ENCODE measurements around the gene GPR153.

DNA sequence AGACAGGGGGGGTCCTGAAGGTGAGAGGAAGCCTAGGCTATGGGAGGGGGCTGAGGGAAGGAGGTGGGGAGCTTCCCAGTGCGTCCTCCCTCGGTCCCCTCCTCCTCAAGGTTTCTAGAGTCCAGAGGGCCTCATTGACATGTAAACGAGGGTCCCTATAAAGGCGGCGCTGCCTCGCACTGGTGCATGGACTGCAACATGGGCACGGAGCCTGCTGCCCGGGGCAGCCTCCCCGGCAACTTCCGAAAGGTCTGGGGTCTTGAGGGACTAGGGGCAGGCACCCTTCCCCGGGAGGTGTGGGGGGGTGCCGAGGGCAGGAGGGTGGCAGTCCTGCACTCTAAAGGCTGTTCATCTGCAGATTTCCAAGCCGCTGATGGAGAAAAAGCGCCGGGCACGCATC, 16.9 kb downstream of the GPR153 start, which contains the start of gene HES3:
- TF ChIP-seq, protein P1, sequence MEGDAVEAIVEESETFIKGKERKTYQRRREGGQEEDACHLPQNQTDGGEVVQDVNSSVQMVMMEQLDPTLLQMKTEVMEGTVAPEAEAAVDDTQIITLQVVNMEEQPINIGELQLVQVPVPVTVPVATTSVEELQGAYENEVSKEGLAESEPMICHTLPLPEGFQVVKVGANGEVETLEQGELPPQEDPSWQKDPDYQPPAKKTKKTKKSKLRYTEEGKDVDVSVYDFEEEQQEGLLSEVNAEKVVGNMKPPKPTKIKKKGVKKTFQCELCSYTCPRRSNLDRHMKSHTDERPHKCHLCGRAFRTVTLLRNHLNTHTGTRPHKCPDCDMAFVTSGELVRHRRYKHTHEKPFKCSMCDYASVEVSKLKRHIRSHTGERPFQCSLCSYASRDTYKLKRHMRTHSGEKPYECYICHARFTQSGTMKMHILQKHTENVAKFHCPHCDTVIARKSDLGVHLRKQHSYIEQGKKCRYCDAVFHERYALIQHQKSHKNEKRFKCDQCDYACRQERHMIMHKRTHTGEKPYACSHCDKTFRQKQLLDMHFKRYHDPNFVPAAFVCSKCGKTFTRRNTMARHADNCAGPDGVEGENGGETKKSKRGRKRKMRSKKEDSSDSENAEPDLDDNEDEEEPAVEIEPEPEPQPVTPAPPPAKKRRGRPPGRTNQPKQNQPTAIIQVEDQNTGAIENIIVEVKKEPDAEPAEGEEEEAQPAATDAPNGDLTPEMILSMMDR (IDR thresholded peaks at IDR 0.05), result no peak
- no peak for TF ChIP-seq POLR2A (IDR thresholded peaks at IDR 0.05)

Data from Peyer's patch (tissue), 4 donors.